GM19193 (cell line): ENCODE data around the gene TMEM144.

ENCODE experiments used
- POLR2A ChIP-seq: IDR thresholded peaks from 4 replicates; pipeline ENCODE4 v1.6.1; 2011; ENCODE audit not compliant: insufficient read depth, insufficient read length; ENCODE audit errors: extremely low read depth

The TMEM144 gene

DNA sequence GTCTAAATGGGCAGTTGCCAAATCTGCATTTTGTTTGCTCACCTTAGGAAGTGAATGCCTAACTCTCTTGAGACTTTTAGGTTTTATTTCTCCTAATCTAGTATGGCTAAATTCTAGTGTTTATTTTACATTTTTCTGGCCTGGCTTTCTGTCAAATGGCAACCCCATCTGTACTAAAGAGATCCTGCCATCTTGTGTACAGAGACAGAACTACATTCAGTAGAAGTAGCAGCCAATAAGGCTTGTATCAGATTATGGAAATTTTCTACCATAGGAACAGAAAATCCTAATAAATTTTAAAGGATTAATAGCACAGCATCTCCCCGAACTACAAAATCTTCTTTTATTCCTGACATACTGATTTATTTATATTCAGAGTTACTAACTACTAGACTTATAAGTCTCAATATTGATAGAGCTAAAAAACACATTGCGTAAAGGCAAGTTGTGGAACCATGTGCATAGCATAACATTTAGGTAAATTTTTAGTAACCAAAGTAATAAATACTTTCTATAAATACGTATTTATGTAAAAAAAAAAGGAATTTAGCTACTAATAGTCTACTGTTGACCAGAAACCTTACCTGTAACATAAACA lies 45.5 kb downstream of the TMEM144 start:
- no peak for TF ChIP-seq POLR2A

DNA sequence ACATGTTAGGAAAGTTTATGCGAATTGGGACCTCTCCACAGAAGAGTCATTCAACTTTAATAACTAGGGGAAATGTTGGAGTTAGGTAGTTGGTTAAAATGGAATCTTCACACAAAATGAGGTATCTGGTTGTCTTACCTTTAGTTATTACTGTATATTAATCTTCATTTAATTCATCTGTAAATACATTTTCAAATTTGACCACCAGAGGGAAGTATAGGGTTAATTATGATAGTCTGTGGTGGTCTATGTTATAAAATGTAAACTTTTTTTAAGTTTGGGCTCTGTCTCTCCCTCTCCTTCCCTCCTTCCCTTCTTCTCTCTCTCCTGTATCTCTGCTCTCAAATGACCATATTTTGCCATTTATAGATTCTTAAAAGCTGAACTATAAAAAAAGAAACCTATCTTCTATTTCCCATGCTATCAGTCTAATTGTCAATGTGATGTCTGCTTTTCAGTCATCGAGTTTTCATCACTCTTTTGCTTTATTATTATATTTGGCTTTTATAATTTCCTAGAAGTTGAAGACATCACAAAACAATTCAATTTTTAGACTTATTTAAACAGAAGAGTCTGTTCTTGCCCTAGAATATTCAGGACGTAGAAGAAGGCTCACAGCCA lies 49.8 kb downstream of the TMEM144 start:
- no peak for TF ChIP-seq POLR2A

DNA sequence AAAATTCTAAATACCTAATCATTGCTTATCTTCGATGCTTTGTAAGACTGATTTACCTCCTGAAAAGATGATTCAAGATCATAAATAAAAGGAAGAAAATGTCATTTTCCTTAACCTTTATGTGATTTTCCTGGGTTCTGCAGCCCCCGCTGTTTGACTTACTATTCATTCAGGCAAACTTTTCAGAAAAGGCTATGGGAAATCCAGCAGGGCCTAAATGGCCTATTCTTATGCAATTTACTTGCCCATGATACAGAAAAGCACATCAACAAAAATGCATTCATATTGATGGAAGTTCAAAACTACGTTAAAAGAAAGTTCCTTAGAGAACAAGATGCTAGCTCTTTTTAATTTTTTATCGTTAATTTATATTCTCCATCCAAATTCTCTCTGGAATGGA lies 51.2 kb downstream of the TMEM144 start:
- no peak for TF ChIP-seq POLR2A

DNA sequence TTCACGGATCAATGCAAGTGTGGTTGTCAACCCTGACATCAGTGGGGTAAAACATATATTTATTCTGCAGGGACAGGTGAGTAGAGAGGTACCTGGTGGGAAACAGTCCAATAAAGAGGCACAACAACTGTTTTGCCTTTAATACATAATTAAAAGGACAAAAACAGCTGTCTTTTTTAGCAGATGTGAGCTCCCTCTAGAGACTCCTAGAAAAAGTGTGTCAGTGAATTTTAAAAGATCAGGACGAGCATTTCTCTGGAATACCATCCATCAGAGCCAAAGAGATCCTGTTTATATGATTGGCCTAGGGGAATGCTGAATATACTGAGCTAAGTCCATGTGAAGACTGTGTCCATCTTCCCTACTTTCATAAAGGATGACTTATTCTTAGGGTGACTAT lies 58.3 kb downstream of the TMEM144 start:
- TF ChIP-seq POLR2A, result no peak

DNA sequence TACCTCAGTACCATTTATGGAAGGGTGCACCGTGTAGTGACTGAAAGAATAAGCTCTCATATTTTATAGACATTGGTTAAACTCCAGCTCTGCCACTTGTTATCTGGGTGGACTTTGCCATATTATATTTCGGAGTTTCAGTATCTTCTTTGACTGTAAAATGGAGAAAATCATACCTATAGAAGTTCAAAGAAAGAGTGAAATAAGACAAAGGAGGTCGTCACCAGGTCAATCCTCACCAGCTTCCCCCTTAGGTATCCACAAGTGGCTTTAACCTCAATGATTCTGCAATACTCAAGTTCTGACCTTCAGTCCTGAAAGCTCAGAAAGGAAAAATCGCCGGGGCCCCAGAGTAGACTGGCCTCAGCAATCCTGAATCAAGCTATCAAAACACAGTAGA lies 64.3 kb downstream of the TMEM144 start:
- TF ChIP-seq POLR2A, result no peak

DNA sequence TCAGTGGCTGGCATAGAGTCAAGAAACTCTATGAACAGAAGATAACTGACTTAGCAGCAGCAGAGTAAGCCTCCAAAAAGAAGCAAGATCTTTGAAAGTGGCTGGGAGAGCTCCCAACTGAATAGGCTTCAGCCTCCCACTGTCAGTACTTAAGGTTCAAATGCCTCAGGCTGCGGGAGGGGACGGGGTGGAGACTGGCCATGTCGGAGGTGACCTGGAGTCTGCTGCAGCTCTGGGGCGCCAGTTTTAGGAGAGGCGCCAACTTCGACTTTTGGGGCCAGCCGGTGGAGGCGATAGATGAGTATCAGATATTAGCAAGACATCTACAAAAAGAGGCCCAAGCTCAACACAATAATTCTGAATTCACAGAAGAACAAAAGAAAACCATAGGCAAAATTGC lies 67.3 kb downstream of the TMEM144 start:
- TF ChIP-seq POLR2A, result no peak

DNA sequence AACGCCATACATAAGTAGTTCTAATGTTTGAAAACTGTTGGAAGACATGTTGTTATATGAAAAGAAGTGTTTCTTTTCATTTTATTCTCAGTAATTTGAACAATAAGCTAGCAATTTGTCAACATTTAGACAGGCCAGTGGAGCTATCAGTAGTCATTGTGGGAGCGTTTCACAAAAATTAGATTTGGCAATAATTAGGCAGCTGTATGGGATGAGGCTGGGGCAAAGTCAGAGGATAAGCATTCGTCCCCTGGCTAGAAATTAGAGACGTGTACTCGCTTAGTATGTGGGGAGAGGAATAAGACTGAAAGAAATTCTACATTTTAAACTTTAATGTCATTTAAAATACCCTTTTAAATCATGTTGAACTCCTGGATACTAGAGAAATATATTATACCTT lies 70.6 kb downstream of the TMEM144 start:
- TF ChIP-seq POLR2A, result no peak

DNA sequence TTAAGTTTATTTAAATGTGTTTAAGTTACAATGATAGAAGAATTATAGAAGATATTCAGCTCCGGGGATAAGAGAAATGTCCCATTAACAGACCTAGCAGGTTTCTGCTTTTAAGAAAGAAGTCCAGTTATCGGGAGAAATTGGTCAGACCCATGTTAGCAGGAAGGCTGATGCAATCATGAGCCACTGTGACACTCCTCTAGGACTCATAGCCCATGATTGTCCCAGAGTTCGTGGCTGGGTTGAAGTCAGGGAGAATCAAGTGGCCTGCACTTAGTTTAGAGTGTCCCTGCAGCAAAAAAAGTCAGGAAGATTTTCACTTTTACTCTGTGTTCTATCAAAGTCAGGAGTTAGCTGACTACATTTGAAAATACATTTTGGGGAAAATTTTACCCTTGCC lies 72.0 kb downstream of the TMEM144 start:
- no peak for TF ChIP-seq POLR2A

DNA sequence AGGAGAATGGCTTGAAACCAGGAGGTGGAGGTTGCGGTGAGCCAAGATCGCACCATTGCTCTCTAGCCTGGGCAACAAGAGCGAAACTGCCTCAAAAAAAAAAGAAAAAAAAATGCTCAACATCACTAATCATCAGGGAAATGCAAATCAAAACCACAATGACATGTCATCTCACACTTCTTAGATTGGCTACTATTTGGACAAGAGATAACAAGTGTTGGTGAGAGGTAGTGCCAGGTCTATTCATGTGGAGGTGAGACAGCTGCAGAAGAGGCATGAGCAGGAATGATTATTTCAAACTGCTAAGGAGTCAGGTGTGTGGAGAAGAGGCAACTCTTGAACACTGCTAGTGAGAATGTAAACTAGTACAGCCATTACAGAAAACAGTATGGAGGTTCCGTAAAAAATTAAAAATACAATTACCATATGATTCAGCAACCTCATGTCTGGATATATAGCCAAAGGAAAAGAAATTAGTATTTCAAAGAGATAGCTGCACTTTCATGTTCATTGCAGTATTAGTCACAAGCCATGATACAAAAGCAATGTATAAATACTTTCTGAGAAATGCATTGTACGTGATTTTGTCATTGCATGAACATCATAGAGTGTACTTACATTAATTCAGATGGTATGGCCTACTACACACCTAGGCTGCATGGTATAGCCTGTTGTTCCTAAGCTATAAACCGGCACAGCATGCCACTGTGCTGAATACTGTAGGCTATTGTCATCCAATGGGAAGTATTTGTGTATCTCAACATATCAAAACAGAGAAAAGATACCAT lies 75.3 kb downstream of the TMEM144 start:
- no peak for TF ChIP-seq POLR2A

DNA sequence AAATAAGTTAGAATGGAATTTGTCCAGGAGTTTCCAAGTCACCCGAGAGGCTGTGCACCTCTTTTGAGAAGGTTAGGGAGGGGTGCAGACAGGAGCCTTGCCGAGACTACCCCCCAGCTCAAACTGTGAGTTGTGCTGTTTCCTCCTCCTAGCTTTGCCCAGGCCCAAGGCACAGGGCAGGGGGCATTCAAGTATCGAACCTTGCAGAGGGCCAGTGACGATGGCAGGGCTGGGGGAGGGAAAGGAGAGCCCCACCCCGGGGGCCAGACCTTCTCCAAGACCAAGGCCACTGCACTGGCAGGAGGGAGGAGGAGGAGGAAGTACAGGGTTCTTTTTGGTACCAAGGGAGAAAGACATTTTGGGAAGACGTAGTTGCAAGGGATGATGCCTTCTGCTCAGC lies 80.6 kb downstream of the TMEM144 start:
- TF ChIP-seq POLR2A, result no peak

DNA sequence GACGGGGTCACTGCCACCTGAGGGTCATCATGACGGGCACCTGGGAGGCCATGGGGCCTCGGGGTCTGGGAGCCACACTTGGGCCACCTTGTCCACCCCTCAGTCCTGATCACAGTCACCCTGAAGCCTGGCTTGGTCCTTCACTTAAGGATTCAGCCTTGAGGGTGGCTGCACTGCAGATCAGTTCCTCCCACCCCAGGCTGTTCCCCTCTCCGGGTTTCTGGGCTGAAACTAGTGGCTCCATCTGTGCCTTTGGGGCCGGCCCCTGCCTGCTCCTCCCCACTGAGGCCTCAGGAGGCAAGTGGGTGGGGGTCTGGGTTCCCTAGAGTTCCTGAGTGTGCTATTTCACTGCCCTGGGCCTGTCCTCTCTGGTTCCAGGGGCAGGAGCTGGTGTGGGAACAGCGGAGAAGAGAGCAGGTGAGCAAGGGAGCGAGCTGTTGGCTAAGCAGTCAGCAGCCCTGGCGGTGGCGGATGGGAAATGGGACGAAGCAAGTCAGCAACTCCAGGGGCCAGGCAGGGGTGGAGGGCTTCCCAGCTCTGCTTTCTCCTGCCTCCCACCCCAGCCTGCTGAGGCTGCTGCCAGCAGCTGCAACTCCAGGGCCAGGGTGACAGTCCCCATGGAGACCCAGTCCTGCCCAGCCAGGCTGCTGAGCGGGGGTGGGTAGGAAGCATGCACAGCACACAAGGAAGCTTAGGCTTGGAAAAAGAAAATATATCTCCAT lies 81.2 kb downstream of the TMEM144 start:
- no peak for TF ChIP-seq POLR2A

DNA sequence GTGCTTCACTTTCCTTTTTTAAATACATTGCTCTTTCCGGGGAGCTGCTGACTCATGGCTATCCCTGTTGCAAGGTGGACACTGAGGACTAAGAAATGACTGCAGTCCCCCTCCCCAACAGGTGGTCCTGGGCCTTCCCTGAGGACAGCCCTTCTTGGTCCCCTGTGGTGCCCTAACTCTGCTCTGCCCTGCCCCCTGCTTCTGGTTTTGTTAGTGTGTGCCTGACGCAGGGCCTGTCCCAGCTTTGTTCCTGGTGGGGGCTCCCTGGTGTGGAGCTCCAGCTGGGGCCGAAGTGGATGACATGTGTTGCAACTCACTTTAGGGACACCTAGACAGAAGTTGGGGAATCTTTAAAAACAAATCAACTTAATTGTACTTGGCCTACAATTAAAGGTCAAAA lies 81.9 kb downstream of the TMEM144 start:
- no peak for TF ChIP-seq POLR2A

DNA sequence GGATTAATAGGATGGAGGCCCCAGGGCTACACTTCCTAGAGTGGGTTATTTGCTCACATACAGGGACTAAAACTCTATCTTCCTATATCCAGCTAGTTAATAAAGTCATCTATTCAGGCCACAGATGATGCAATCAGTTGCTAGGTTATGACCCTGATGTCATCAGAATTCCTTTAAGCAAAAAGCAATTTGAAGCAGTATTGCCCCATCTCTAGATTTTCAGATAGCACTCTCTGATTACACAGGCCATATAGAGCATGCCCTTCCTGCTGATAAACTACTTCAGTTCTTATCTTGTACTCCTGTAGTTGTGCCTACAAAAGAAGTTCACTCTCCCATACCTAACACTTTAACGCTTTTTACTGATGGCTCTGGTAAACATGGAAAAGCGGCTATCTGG lies 84.8 kb downstream of the TMEM144 start:
- no peak for TF ChIP-seq POLR2A

DNA sequence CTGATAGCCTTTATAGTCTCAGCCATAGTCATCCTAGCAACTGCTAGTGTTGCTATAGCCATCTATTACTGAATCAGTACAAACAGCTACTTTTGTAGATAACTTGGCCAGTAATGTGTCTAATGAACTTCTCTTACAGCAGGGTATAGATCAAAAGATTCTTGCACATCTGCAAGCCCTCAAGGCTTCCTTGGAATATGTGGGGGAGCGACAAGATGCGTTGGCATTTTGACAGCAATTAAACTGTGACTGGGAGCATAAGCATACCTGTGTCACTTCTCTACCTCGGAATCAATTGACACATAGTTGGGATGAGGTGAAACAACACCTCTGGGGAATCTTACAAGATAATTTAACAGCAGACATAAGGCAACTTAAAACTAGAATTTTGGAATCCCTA lies 87.6 kb downstream of the TMEM144 start:
- no peak for TF ChIP-seq POLR2A

DNA sequence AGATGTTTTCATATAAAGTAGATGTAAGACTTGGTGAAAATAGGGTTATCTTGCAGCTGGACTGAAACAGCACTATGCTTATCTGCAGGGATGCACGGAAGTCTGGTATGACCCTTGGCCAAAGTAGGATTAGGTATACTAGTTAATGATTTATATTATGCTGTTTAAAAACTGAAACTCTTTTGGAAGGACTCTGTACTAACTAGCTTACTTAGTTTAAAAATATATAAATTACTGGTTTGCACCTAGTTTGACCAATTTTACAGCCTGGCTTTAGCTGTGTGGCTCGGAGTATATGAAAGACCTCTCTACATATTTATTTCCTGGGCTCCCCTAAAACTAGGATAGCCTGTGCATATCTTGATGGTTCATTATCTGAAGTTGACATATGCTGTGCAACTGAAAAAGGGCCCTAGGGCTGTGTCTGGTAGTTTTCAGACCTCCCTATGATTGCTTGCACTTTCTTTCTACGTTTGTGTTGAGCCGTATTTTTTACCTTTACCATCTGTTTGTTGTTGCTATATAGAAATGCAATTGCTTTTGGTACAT lies 89.2 kb downstream of the TMEM144 start:
- no peak for TF ChIP-seq POLR2A
